Measurements from ENCODE around the gene ARMC8.

GRCh38 chr3:138227650-138228049, 40.5 kb downstream of the ARMC8 start:
- TF ChIP-seq POLR2A (IDR thresholded peaks at IDR 0.05) (no peak), CTCF (IDR thresholded peaks at IDR 0.05 in 8 of 11, conservative IDR thresholded peaks at IDR 0.05 in 3 of 11) (no peak), POLR2AphosphoS5 (IDR thresholded peaks at IDR 0.05) (no peak)

Data from spleen (tissue), 7 donors.